HCT116 (cell line): ENCODE measurements around the gene DOCK4. TPM values are rescaled to one million over a fixed set of nuclear protein-coding genes. Genes with fewer than 3 reads are reported as not detected.

ENCODE experiments used
- ATAC-seq: fragments of 200-7000 bp; cut with Tn5 transposase; 2 replicates; pipeline ENCODE4 v1.9.1; 2020; ENCODE audit warnings: mild to moderate bottlenecking, moderate library complexity
- BruUV-seq: library from RNA; stranded (reverse); fragments of 400-500 nt; replicated peaks from 2 replicates; lab custom pipeline; 2021; lab: Mats Ljungman, UMichigan
- CTCF ChIA-PET: fragments of 300-600 bp; sonication (Branson Sonifier 250); formaldehyde crosslinking; loops from one replicate; lab custom pipeline; 2021; ENCODE audit warnings: antibody characterized with exemption; lab: Charles Lee
- POLR2A ChIA-PET: fragments of 300-600, 350-600 bp; sonication (Branson Sonifier 250); formaldehyde crosslinking; loops from one replicate; lab custom pipeline; 2021; ENCODE audit warnings: antibody characterized with exemption; lab: Charles Lee
- RAD21 ChIA-PET, 2 experiments: fragments of 300-600 bp; sonication (Branson Sonifier 250); formaldehyde crosslinking; loops; one replicate each; lab custom pipeline; 2023; ENCODE audit warnings: low total read pairs in 2 of 2; ENCODE audit not compliant: uncharacterized antibody in 2 of 2, unreplicated experiment in 2 of 2, low non-redundant PET in 1 of 2; lab: Charles Lee
- DNase-seq: peaks from one replicate; pipeline ENCODE4 v3.0.0-alpha.2; 2010; ENCODE audit warnings: low read depth, low spot score
- H2AFZ ChIP-seq: fragments of 200-600 bp; shearing (Covaris generic), sonication (generic); 2 replicates; pipeline ENCODE4 v1.6.1; 2017; ENCODE audit warnings: low read depth, mixed run types, mixed read lengths, antibody characterized with exemption, low read length; ENCODE audit not compliant: poor library complexity, severe bottlenecking
- H3K27ac ChIP-seq: 2 replicates; pipeline ENCODE4 v1.5.1; 2012; ENCODE audit warnings: low read depth, low read length
- H3K27me3 ChIP-seq: fragments of 200-600 bp; sonication (generic); 2 replicates; pipeline ENCODE4 v1.6.1; 2016; ENCODE audit warnings: mixed run types, low read length, mixed read lengths; ENCODE audit not compliant: insufficient read depth
- H3K36me3 ChIP-seq, 2 experiments: fragments of 200-500 bp in 1 of 2; fragments of 200-600 bp in 1 of 2; sonication (Bioruptor generic) in 1 of 2; sonication (generic) in 1 of 2; 2 replicates each; pipeline versions ENCODE4 v1.5.1 to v1.6.1; 2014 to 2016; ENCODE audit warnings: low read length in 2 of 2, inconsistent platforms in 1 of 2, mixed read lengths in 1 of 2, mixed run types in 1 of 2; ENCODE audit not compliant: insufficient read depth in 2 of 2, control insufficient read depth in 1 of 2
- H3K4me1 ChIP-seq, 2 experiments: fragments of 200-600 bp in 1 of 2; sonication (generic) in 1 of 2; 2 replicates each; pipeline versions ENCODE4 v1.5.1 to v1.6.1; 2012 to 2017; ENCODE audit warnings: low read length in 2 of 2, inconsistent platforms in 1 of 2, mild to moderate bottlenecking in 1 of 2, mixed read lengths in 1 of 2, mixed run types in 1 of 2, moderate library complexity in 1 of 2; ENCODE audit not compliant: insufficient read depth in 2 of 2, control insufficient read depth in 1 of 2
- H3K4me2 ChIP-seq: fragments of 200-600 bp; sonication (generic); 2 replicates; pipeline ENCODE4 v1.6.1; 2017; ENCODE audit warnings: mixed run types, low read length, mixed read lengths
- H3K4me3 ChIP-seq, 2 experiments: fragments of 200-600 bp in 1 of 2; sonication (generic) in 1 of 2; replicated peaks in 1 of 2; 2 replicates each; pipeline ENCODE4 v1.5.1; 2011 to 2016; ENCODE audit warnings: low read length in 2 of 2, control low read depth in 1 of 2, low read depth in 1 of 2, mild to moderate bottlenecking in 1 of 2, mixed read lengths in 1 of 2, mixed run types in 1 of 2
- H3K79me2 ChIP-seq: fragments of 200-600 bp; sonication (generic); 2 replicates; pipeline ENCODE4 v1.6.1; 2017; ENCODE audit warnings: mild to moderate bottlenecking, mixed run types, low read length, moderate library complexity, mixed read lengths; ENCODE audit not compliant: insufficient read depth
- H3K9ac ChIP-seq: fragments of 200-600 bp; sonication (generic); 2 replicates; pipeline ENCODE4 v1.6.1; 2016; ENCODE audit warnings: low read length, mixed read lengths
- H3K9me2 ChIP-seq: fragments of 200-600 bp; sonication (generic), shearing (Covaris generic); 2 replicates; pipeline ENCODE4 v1.6.1; 2017; ENCODE audit warnings: mixed run types, mild to moderate bottlenecking, moderate library complexity; ENCODE audit not compliant: insufficient read depth
- H3K9me3 ChIP-seq, 2 experiments: fragments of 200-500 bp in 1 of 2; fragments of 200-600 bp in 1 of 2; sonication (Bioruptor generic) in 1 of 2; sonication (generic) in 1 of 2; 2 replicates each; pipeline ENCODE4 v1.6.1; 2014 to 2017; ENCODE audit warnings: low read length in 2 of 2, mixed read lengths in 2 of 2, inconsistent platforms in 1 of 2, low read depth in 1 of 2, mild to moderate bottlenecking in 1 of 2, mixed run types in 1 of 2, moderate library complexity in 1 of 2; ENCODE audit not compliant: control insufficient read depth in 1 of 2, insufficient read depth in 1 of 2
- H4K20me1 ChIP-seq: fragments of 200-600 bp; sonication (generic), shearing (Covaris generic); 2 replicates; pipeline ENCODE4 v1.6.1; 2017; ENCODE audit warnings: mixed run types, mild to moderate bottlenecking, moderate library complexity; ENCODE audit not compliant: insufficient read depth
- ATF3 ChIP-seq: IDR thresholded peaks from 2 replicates; pipeline ENCODE4 v1.6.1; 2012
- CEBPB ChIP-seq: IDR thresholded peaks from 2 replicates; pipeline ENCODE4 v1.6.1; 2012; ENCODE audit warnings: low read depth
- ELF1 ChIP-seq: IDR thresholded peaks from 2 replicates; pipeline ENCODE4 v1.6.1; 2012; ENCODE audit warnings: low read depth, borderline replicate concordance
- EZH2phosphoT487 ChIP-seq: fragments of 200-600 bp; IDR thresholded peaks from 2 replicates; pipeline ENCODE4 v1.6.1; 2018; ENCODE audit warnings: antibody characterized with exemption, borderline replicate concordance
- JUND ChIP-seq: IDR thresholded peaks from 2 replicates; pipeline ENCODE4 v1.6.1; 2012
- MAX ChIP-seq: IDR thresholded peaks from 2 replicates; pipeline ENCODE4 v1.6.1; 2012
- POLR2AphosphoS5 ChIP-seq: IDR thresholded peaks from 2 replicates; pipeline ENCODE4 v1.6.1; 2011; ENCODE audit warnings: mild to moderate bottlenecking, low read depth, low read length, moderate library complexity
- RAD21 ChIP-seq: IDR thresholded peaks from 2 replicates; pipeline ENCODE4 v1.6.1; 2012; ENCODE audit warnings: low read depth, mild to moderate bottlenecking
- REST ChIP-seq: IDR thresholded peaks from 2 replicates; pipeline ENCODE4 v1.6.1; 2012; ENCODE audit warnings: low read depth
- SIN3A ChIP-seq: IDR thresholded peaks from 2 replicates; pipeline ENCODE4 v1.6.1; 2012; ENCODE audit warnings: low read depth
- SP1 ChIP-seq: IDR thresholded peaks from 2 replicates; pipeline ENCODE4 v1.6.1; 2012; ENCODE audit warnings: low read depth
- SRF ChIP-seq: IDR thresholded peaks from 2 replicates; pipeline ENCODE4 v1.6.1; 2012; ENCODE audit warnings: low read depth
- TCF7L2 ChIP-seq: IDR thresholded peaks from 2 replicates; pipeline ENCODE4 v1.7.0; 2011; ENCODE audit warnings: borderline replicate concordance, inconsistent platforms; ENCODE audit not compliant: insufficient read depth, insufficient read length; ENCODE audit errors: extremely low read depth
- ZFX ChIP-seq: fragments of 450-650 bp; IDR thresholded peaks from 2 replicates; pipeline ENCODE4 v1.6.1; 2017
- ZNF274 ChIP-seq: fragments of 200-500 bp; sonication (Bioruptor generic); IDR thresholded peaks from 2 replicates; pipeline ENCODE4 v1.6.1; 2014; ENCODE audit warnings: mild to moderate bottlenecking, low read depth, low read length, inconsistent platforms
- intact Hi-C: fragments of 100-400 bp; cut with micrococcal nuclease; formaldehyde crosslinking; loops from 2 replicates; pipeline ENCODE4 v1.10.0; 2022
- total RNA-seq: library from RNA; stranded (reverse); gene quantifications from one replicate; pipeline ENCODE4 v1.2.1, GENCODE V29; 2021; ENCODE audit not compliant: unreplicated experiment
- TF ChIP-seq, protein P1 (sequence below): IDR thresholded peaks from 2 replicates; pipeline ENCODE4 v1.6.1; 2011; ENCODE audit warnings: mild to moderate bottlenecking, low read length, moderate library complexity; ENCODE audit not compliant: insufficient replicate concordance; ENCODE audit errors: extremely low read depth

The DOCK4 gene
- total RNA-seq, 1 experiment from 2014 or later = 2.2 TPM

DNA sequence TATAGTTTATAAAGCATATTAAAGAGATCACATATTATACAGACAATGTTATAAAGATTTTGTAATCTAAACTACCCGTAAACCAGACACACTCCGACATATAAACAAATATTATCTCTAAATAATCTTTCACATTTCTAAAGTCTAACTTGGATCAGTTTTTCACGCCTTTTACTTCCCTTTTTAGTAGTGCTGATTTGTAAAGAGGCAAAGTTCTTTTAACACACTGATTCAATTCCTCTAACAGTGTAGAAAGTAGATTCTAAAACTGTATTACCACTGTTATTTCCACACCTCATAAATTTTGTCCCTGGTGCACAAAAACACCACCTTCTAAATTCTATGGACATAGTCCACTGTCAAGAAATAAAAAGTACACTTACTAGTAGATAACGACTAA is 230.9 kb downstream of the DOCK4 start:
- ChIA-PET CTCF (no interaction called here), RAD21 (no interaction called here), POLR2A (no interaction called here)
- no TSS peak for BruUV-seq
- ATAC-seq (no peak), DNase-seq (no peak)
- no peaks in the 10 kb centered on the region for H3K9me3 ChIP-seq
- no peak overlapping the region for H3K4me3 ChIP-seq
- H3K79me2 ChIP-seq = no peaks in the 10 kb centered on the region
- TF ChIP-seq CEBPB = no peak
- no peak for TF ChIP-seq EZH2phosphoT487
- TF ChIP-seq ZFX = no peak
- TF ChIP-seq SRF = no peak
- TF ChIP-seq SIN3A = no peak
- TF ChIP-seq POLR2AphosphoS5 = no peak
- TF ChIP-seq RAD21 = no peak
- TF ChIP-seq JUND = no peak
- no peak for TF ChIP-seq SP1
- TF ChIP-seq, protein P1, sequence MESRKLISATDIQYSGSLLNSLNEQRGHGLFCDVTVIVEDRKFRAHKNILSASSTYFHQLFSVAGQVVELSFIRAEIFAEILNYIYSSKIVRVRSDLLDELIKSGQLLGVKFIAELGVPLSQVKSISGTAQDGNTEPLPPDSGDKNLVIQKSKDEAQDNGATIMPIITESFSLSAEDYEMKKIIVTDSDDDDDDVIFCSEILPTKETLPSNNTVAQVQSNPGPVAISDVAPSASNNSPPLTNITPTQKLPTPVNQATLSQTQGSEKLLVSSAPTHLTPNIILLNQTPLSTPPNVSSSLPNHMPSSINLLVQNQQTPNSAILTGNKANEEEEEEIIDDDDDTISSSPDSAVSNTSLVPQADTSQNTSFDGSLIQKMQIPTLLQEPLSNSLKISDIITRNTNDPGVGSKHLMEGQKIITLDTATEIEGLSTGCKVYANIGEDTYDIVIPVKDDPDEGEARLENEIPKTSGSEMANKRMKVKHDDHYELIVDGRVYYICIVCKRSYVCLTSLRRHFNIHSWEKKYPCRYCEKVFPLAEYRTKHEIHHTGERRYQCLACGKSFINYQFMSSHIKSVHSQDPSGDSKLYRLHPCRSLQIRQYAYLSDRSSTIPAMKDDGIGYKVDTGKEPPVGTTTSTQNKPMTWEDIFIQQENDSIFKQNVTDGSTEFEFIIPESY = no peak
- TF ChIP-seq ATF3 = no peak
- TF ChIP-seq MAX = no peak
- TF ChIP-seq ZNF274 = no peak
- no peak for TF ChIP-seq REST
- TF ChIP-seq TCF7L2 = no peak
- TF ChIP-seq ELF1 = no peak
- no peak overlapping the region for H3K4me2 ChIP-seq
- no peaks in the 10 kb centered on the region for H4K20me1 ChIP-seq
- H3K36me3 ChIP-seq = no peaks in the 10 kb centered on the region
- H3K27me3 ChIP-seq = no peaks in the 10 kb centered on the region
- H3K27ac ChIP-seq = no peak overlapping the region
- H2AFZ ChIP-seq = no peak overlapping the region
- H3K9me2 ChIP-seq = no peaks in the 10 kb centered on the region
- H3K9ac ChIP-seq = no peak overlapping the region
- intact Hi-C loops = no loop called here
- H3K4me1 ChIP-seq = no peaks in the 10 kb centered on the region
